BLaER1 treated with 17β-estradiol and CSF1 and Interleukin-3, amounts not matched to agents 10 nM and 100 nM (cell line): ENCODE measurements around the gene POLR1B.
A peak's percentile ranks its signal among the peaks of the same experiment; 100 is the strongest.

Source experiments
- H3K27ac ChIP-seq, 11 experiments: shearing (Covaris generic); formaldehyde crosslinking; 2 replicates each; pipeline ENCODE4 v1.8.1; 2022
- H3K27me3 ChIP-seq, 11 experiments: shearing (Covaris generic); formaldehyde crosslinking; 2 replicates each; pipeline ENCODE4 v1.8.1; 2022
- H3K36me3 ChIP-seq, 11 experiments: shearing (Covaris generic); formaldehyde crosslinking; 2 replicates each; pipeline ENCODE4 v1.8.1; 2022
- H3K4me1 ChIP-seq, 10 experiments: shearing (Covaris generic); formaldehyde crosslinking; 2 replicates each; pipeline ENCODE4 v1.8.1; 2022
- H3K4me2 ChIP-seq, 11 experiments: shearing (Covaris generic); formaldehyde crosslinking; 2 replicates each; pipeline ENCODE4 v1.8.1; 2022
- H3K4me3 ChIP-seq, 10 experiments: shearing (Covaris generic); formaldehyde crosslinking; 2 replicates each; pipeline ENCODE4 v1.8.1; 2022
- H3K9ac ChIP-seq, 11 experiments: shearing (Covaris generic); formaldehyde crosslinking; 2 replicates each; pipeline ENCODE4 v1.8.1; 2022
- H3K9me3 ChIP-seq, 11 experiments: shearing (Covaris generic); formaldehyde crosslinking; replicated peaks in 1 of 11; 2 replicates each; pipeline ENCODE4 v1.8.1; 2022
- H4K20me1 ChIP-seq, 11 experiments: shearing (Covaris generic); formaldehyde crosslinking; 2 replicates each; pipeline ENCODE4 v1.8.1; 2022
- Cebpa-rat ChIP-seq, 11 experiments: shearing (Covaris generic); IDR thresholded peaks; 2 replicates each; pipeline ENCODE4 v1.8.1; 2022

The POLR1B gene

GRCh38 chr2:112584134-112584890 lies 42.0 kb downstream of the POLR1B start, which contains the start of gene CHCHD5:
CHCHD5 (plus strand) TSS chr2:112584609; CDS start chr2:112584648, 39 bp downstream.
- H3K27me3 ChIP-seq, result no peaks in the 10 kb centered on the region
- H3K36me3 ChIP-seq, result peaks cover 0 to 35% (median 0%) of the 10 kb centered on the region in 11 experiments; a peak in 11 of 22 replicates
- H3K4me1 ChIP-seq, result peaks cover 12 to 55% (median 29%) of the 10 kb centered on the region in 10 experiments
- peak within 1 kb of the TSS; percentile 71 to 97 (median 82) for H3K4me2 ChIP-seq
- peak within 1 kb of the TSS; percentile 55 to 77 (median 64) for H3K4me3 ChIP-seq
- H4K20me1 ChIP-seq, result peaks cover 0 to 2% (median 0%) of the 10 kb centered on the region in 11 experiments; a peak in 2 of 22 replicates
- H3K9ac ChIP-seq, result peak within 1 kb of the TSS; percentile 65 to 82 (median 74)
- peaks cover 0 to 26% (median 17%) of the 10 kb centered on the region in 11 experiments; a peak in 14 of 22 replicates for H3K9me3 ChIP-seq
- peak; percentile 42 to 89 (median 80); a peak in 18 of 22 replicates for TF ChIP-seq Cebpa-rat (IDR thresholded peaks at IDR 0.05)
- H3K27ac ChIP-seq, result peak within 1 kb of the TSS; percentile 78 to 92 (median 83)

GRCh38 chr2:112584891-112585250 lies 42.6 kb downstream of the POLR1B start:
- H3K36me3 ChIP-seq, result peaks cover 0 to 40% (median 0%) of the 10 kb centered on the region in 11 experiments; a peak in 11 of 22 replicates
- peaks cover 0 to 26% (median 17%) of the 10 kb centered on the region in 11 experiments; a peak in 14 of 22 replicates for H3K9me3 ChIP-seq
- peak overlapping the region; percentile 55 to 77 (median 64) for H3K4me3 ChIP-seq
- H3K27me3 ChIP-seq, result no peaks in the 10 kb centered on the region
- H4K20me1 ChIP-seq, result no peaks in the 10 kb centered on the region; a peak in 2 of 22 replicates
- peak overlapping the region; percentile 78 to 92 (median 83) for H3K27ac ChIP-seq
- TF ChIP-seq Cebpa-rat (IDR thresholded peaks at IDR 0.05), result no peak
- peak overlapping the region; percentile 71 to 97 (median 82) for H3K4me2 ChIP-seq
- peaks cover 12 to 54% (median 28%) of the 10 kb centered on the region in 10 experiments for H3K4me1 ChIP-seq
- H3K9ac ChIP-seq, result peak overlapping the region; percentile 65 to 82 (median 74)

GRCh38 chr2:112585400-112585799 lies 43.1 kb downstream of the POLR1B start:
- H3K4me2 ChIP-seq, result peak overlapping the region; percentile 71 to 97 (median 82)
- H3K27ac ChIP-seq, result peak overlapping the region; percentile 78 to 92 (median 83); a peak in 19 of 22 replicates
- peaks cover 0 to 45% (median 0%) of the 10 kb centered on the region in 11 experiments; a peak in 11 of 22 replicates for H3K36me3 ChIP-seq
- H3K4me3 ChIP-seq, result peak overlapping the region; percentile 55 to 77 (median 64)
- H3K4me1 ChIP-seq, result peaks cover 12 to 54% (median 28%) of the 10 kb centered on the region in 10 experiments
- peak overlapping the region in 9 of 11 experiments; percentile 65 to 82 (median 76); a peak in 12 of 22 replicates for H3K9ac ChIP-seq
- peaks cover 0 to 26% (median 17%) of the 10 kb centered on the region in 11 experiments; a peak in 14 of 22 replicates for H3K9me3 ChIP-seq
- H3K27me3 ChIP-seq, result no peaks in the 10 kb centered on the region
- H4K20me1 ChIP-seq, result no peaks in the 10 kb centered on the region
- TF ChIP-seq Cebpa-rat (IDR thresholded peaks at IDR 0.05), result no peak

GRCh38 chr2:112585873-112586464 lies 43.7 kb downstream of the POLR1B start:
- peaks cover 0 to 26% (median 17%) of the 10 kb centered on the region in 11 experiments; a peak in 14 of 22 replicates for H3K9me3 ChIP-seq
- H3K4me3 ChIP-seq, result no peak overlapping the region; a peak in 1 of 20 replicates
- no peaks in the 10 kb centered on the region for H3K27me3 ChIP-seq
- peak overlapping the region in 2 of 11 experiments; percentile 90 to 92; a peak in 3 of 22 replicates for H3K27ac ChIP-seq
- no peak for TF ChIP-seq Cebpa-rat (IDR thresholded peaks at IDR 0.05)
- peak overlapping the region in 9 of 11 experiments; percentile 71 to 97 (median 79); a peak in 16 of 22 replicates for H3K4me2 ChIP-seq
- H3K4me1 ChIP-seq, result peaks cover 12 to 54% (median 28%) of the 10 kb centered on the region in 10 experiments
- H3K9ac ChIP-seq, result no peak overlapping the region
- H3K36me3 ChIP-seq, result peaks cover 0 to 48% (median 0%) of the 10 kb centered on the region in 11 experiments; a peak in 11 of 22 replicates
- no peaks in the 10 kb centered on the region for H4K20me1 ChIP-seq

GRCh38 chr2:112588611-112589045 lies 46.4 kb downstream of the POLR1B start:
- Histone ChIP-seq H3K27ac (no peak overlapping the region), H3K9me3 (peaks cover 0 to 23% (median 16%) of the 10 kb centered on the region in 11 experiments; a peak in 14 of 22 replicates), H3K4me2 (peak overlapping the region in 5 of 11 experiments; percentile 4 to 45 (median 15); a peak in 7 of 22 replicates), H3K9ac (no peak overlapping the region), H3K4me3 (no peak overlapping the region), H3K36me3 (peaks cover 0 to 56% (median 0%) of the 10 kb centered on the region in 11 experiments; a peak in 11 of 22 replicates), H3K4me1 (peaks cover 12 to 39% (median 24%) of the 10 kb centered on the region in 10 experiments), H3K27me3 (no peaks in the 10 kb centered on the region), H4K20me1 (no peaks in the 10 kb centered on the region)
- TF ChIP-seq Cebpa-rat (IDR thresholded peaks at IDR 0.05), result no peak; a peak in 1 of 22 replicates

- Histone ChIP-seq H3K27me3 (no peaks in the 10 kb centered on the region), H3K27ac (no peak overlapping the region), H3K9ac (no peak overlapping the region), H4K20me1 (no peaks in the 10 kb centered on the region), H3K9me3 (no peaks in the 10 kb centered on the region), H3K4me1 (peaks cover 0 to 20% (median 7%) of the 10 kb centered on the region in 10 experiments; a peak in 10 of 20 replicates), H3K36me3 (peaks cover 0 to 49% (median 0%) of the 10 kb centered on the region in 11 experiments; a peak in 9 of 22 replicates), H3K4me3 (no peak overlapping the region), H3K4me2 (no peak overlapping the region)
- no peak for TF ChIP-seq Cebpa-rat (IDR thresholded peaks at IDR 0.05)
Measured at GRCh38 chr2:112591413-112591812, 49.1 kb downstream of the POLR1B start.

GRCh38 chr2:112593736-112594135 lies 51.5 kb downstream of the POLR1B start:
- Histone ChIP-seq H3K9ac (no peak overlapping the region), H3K27me3 (no peaks in the 10 kb centered on the region), H3K9me3 (0 out of 22 replicates have a peak, but pooled peaks cover 0 to 4% (median 0%) of the 10 kb centered on the region in 11 experiments), H3K36me3 (peaks cover 0 to 26% (median 0%) of the 10 kb centered on the region in 11 experiments; a peak in 5 of 22 replicates), H3K4me3 (no peak overlapping the region), H3K27ac (no peak overlapping the region), H3K4me2 (no peak overlapping the region), H3K4me1 (peaks cover 0 to 3% (median 0%) of the 10 kb centered on the region in 10 experiments; a peak in 5 of 20 replicates), H4K20me1 (no peaks in the 10 kb centered on the region)
- no peak for TF ChIP-seq Cebpa-rat (IDR thresholded peaks at IDR 0.05)

GRCh38 chr2:112597537-112598322 lies 55.5 kb downstream of the POLR1B start:
- H3K4me2 ChIP-seq, result no peak overlapping the region
- no peak for TF ChIP-seq Cebpa-rat (IDR thresholded peaks at IDR 0.05)
- H3K27ac ChIP-seq, result no peak overlapping the region

More at GRCh38 chr2:112597537-112598322, 55.5 kb downstream of the POLR1B start:
- H3K9me3 ChIP-seq, result 0 out of 22 replicates have a peak, but pooled peaks cover 0 to 4% (median 0%) of the 10 kb centered on the region in 11 experiments
- no peak overlapping the region for H3K9ac ChIP-seq
- no peaks in the 10 kb centered on the region for H3K27me3 ChIP-seq
- no peaks in the 10 kb centered on the region for H4K20me1 ChIP-seq
- H3K4me3 ChIP-seq, result no peak overlapping the region
- H3K4me1 ChIP-seq, result peaks cover 0 to 11% (median 0%) of the 10 kb centered on the region in 10 experiments; a peak in 6 of 20 replicates
- no peaks in the 10 kb centered on the region; a peak in 1 of 22 replicates for H3K36me3 ChIP-seq
